ENCODE results near the gene TRMT6. TPM values are rescaled to one million over a fixed set of nuclear protein-coding genes. Genes with fewer than 3 reads are reported as not detected.

TRMT6 gene, protein sequence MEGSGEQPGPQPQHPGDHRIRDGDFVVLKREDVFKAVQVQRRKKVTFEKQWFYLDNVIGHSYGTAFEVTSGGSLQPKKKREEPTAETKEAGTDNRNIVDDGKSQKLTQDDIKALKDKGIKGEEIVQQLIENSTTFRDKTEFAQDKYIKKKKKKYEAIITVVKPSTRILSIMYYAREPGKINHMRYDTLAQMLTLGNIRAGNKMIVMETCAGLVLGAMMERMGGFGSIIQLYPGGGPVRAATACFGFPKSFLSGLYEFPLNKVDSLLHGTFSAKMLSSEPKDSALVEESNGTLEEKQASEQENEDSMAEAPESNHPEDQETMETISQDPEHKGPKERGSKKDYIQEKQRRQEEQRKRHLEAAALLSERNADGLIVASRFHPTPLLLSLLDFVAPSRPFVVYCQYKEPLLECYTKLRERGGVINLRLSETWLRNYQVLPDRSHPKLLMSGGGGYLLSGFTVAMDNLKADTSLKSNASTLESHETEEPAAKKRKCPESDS
- 7.5 and 14.8 TPM in 2 replicates for total RNA-seq

DNA sequence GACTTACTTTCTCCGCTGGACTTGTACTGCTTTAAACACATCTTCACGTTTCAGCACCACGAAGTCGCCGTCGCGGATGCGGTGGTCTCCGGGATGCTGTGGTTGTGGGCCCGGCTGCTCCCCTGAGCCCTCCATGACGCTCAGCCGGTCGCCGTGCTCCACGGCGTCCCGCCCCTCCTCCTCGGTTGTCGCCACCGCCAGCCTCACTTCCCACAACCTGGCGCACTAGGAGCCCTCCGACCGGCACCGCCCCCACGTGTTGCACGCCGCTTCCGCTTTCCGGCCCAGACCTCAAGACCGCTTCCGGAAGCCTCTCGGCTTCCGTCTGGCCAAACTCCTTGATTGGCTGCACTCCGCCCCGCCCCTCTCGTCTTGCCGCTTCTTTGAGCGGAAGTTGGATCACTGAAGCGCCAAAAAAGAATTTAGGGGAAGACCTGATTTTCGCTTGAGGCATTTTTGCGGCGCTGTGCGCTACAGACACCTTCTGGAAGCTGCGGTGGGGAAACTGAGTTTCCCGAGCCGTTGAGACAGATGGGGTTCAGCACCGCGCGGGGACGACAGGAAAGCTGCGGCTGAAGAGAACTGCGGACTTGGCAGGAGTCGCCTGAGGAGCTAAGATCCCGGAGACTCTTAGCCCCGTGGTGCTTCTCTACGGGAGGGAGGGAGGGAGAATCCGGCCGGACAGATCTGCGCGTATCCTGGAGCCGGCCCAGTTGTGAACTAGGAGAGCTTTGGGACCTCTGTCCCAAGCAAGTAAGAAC, at the start of gene TRMT6, which contains the start of gene MCM8:
Gene TRMT6 (minus strand): TSS at position 263 of the 761 bp plus-strand sequence. CDS start 128 bp downstream, at position 135.
Gene MCM8 (plus strand): TSS at position 382 of the 761 bp plus-strand sequence. CDS start 1,364 bp downstream, outside the sequence.

Other genes starting within 250 kb of the TRMT6 start
- gene SHLD1, start 200.1 kb downstream of the TRMT6 start, total RNA-seq: 1.2 and 1.8 TPM in 2 replicates
- gene CHGB, start 39.0 kb downstream of the TRMT6 start, total RNA-seq: under 0.01 and 0.11 TPM in 2 replicates
- gene MCM8, start 119 bp upstream of the TRMT6 start, total RNA-seq: 9.4 and 30.4 TPM in 2 replicates
- gene CRLS1, start 55.6 kb upstream of the TRMT6 start, total RNA-seq: 38.6 and 39.7 TPM in 2 replicates
- not detected in 2 replicates for gene LRRN4, start 103.5 kb upstream of the TRMT6 start, total RNA-seq
- gene FERMT1, start 172.5 kb upstream of the TRMT6 start, total RNA-seq: 5.2 and 7.7 TPM in 2 replicates

Measured in uterine smooth muscle cell (primary cell).